ENCODE measurements around the gene PANK2. TPM values are rescaled to one million over a fixed set of nuclear protein-coding genes. Genes with fewer than 3 reads are reported as not detected.
"Not testable (repeated sequence)": the region's sequence is repeated elsewhere in the genome, so short reads cannot be mapped to it uniquely, and the experiment has no call there.

Gene PANK2
- total RNA-seq, 1 experiment from 2014 or later: 77.4 TPM

- Histone ChIP-seq H3K9me3 (ENCODE audit: low read depth, low read length, poor library complexity, severe bottlenecking) (no peaks in the 10 kb centered on the region), H3K27me3 (replicated peaks; ENCODE audit: insufficient read depth, low read depth, low read length, poor library complexity) (no peaks in the 10 kb centered on the region), H3K4me3 (ENCODE audit: low read depth, low read length, poor library complexity, severe bottlenecking) (no peak overlapping the region), H3K4me1 (ENCODE audit: insufficient read depth, low read length, poor library complexity, severe bottlenecking) (peaks cover 14% of the 10 kb centered on the region), H3K27ac (ENCODE audit: low read depth, low read length, poor library complexity, severe bottlenecking) (no peak overlapping the region), H3K36me3 (ENCODE audit: insufficient read depth, low read length, poor library complexity, severe bottlenecking) (peaks cover 19% of the 10 kb centered on the region)
- BruUV-seq (replicated peaks): no TSS peak
- ChIA-PET POLR2A (ENCODE audit: low non-redundant PET) (no interaction called here), CTCF (no interaction called here)
- intact Hi-C loops (cut with micrococcal nuclease; ENCODE audit: unreplicated experiment): no loop called here
- no peak for TF ChIP-seq EZH2 (IDR thresholded peaks at IDR 0.05; ENCODE audit: borderline replicate concordance, low read depth, low read length, poor library complexity, severe bottlenecking)
- no peak for TF ChIP-seq CTCF (conservative IDR thresholded peaks at IDR 0.05; ENCODE audit: low read depth, low read length)
- no peak for DNase-seq (ENCODE audit: low spot score)
These were observed 15.0 kb downstream of the PANK2 start for GRCh38 chr20:3904224-3904623.

- ChIA-PET CTCF (no interaction called here), POLR2A (ENCODE audit: low non-redundant PET) (no interaction called here)
- TF ChIP-seq EZH2 (IDR thresholded peaks at IDR 0.05; ENCODE audit: borderline replicate concordance, low read depth, low read length, poor library complexity, severe bottlenecking) (no peak), CTCF (conservative IDR thresholded peaks at IDR 0.05; ENCODE audit: low read depth, low read length) (no peak)
- BruUV-seq (replicated peaks): no TSS peak
- Histone ChIP-seq H3K27me3 (replicated peaks; ENCODE audit: insufficient read depth, low read depth, low read length, poor library complexity) (no peaks in the 10 kb centered on the region), H3K4me3 (ENCODE audit: low read depth, low read length, poor library complexity, severe bottlenecking) (no peak overlapping the region), H3K36me3 (ENCODE audit: insufficient read depth, low read length, poor library complexity, severe bottlenecking) (peaks cover 25% of the 10 kb centered on the region), H3K27ac (ENCODE audit: low read depth, low read length, poor library complexity, severe bottlenecking) (no peak overlapping the region), H3K9me3 (ENCODE audit: low read depth, low read length, poor library complexity, severe bottlenecking) (no peaks in the 10 kb centered on the region), H3K4me1 (ENCODE audit: insufficient read depth, low read length, poor library complexity, severe bottlenecking) (peaks cover 8% of the 10 kb centered on the region)
- DNase-seq (ENCODE audit: low spot score): no peak
- intact Hi-C loops (cut with micrococcal nuclease; ENCODE audit: unreplicated experiment): no loop called here
These were observed 15.7 kb downstream of the PANK2 start for GRCh38 chr20:3904857-3905256.

GRCh38 chr20:3906744-3907721 is 17.8 kb downstream of the PANK2 start:
- CTCF ChIA-PET; H3K4me3 ChIP-seq (ENCODE audit: low read depth, low read length, poor library complexity, severe bottlenecking); intact Hi-C loops (cut with micrococcal nuclease; ENCODE audit: unreplicated experiment); H3K9me3 ChIP-seq (ENCODE audit: low read depth, low read length, poor library complexity, severe bottlenecking); H3K4me1 ChIP-seq (ENCODE audit: insufficient read depth, low read length, poor library complexity, severe bottlenecking); H3K27me3 ChIP-seq (replicated peaks; ENCODE audit: insufficient read depth, low read depth, low read length, poor library complexity); DNase-seq (ENCODE audit: low spot score); BruUV-seq (replicated peaks); H3K27ac ChIP-seq (ENCODE audit: low read depth, low read length, poor library complexity, severe bottlenecking): not testable (repeated sequence)
- POLR2A ChIA-PET (ENCODE audit: low non-redundant PET): interaction anchor here (0.6 kb wide), 1 partner anchor 12 kb away, joined by 8 read pairs; no protein-coding TSS in a partner anchor
- peaks cover 47% of the 10 kb centered on the region for H3K36me3 ChIP-seq (ENCODE audit: insufficient read depth, low read length, poor library complexity, severe bottlenecking)

Measured in A673 (cell line).